Panc1 (cell line): ENCODE data around the gene PPP6R2.

Experiments
- POLR2AphosphoS5 ChIP-seq: IDR thresholded peaks from 2 replicates; pipeline ENCODE4 v1.6.1; 2012; ENCODE audit warnings: mild to moderate bottlenecking, low read depth, low read length, moderate library complexity
- SIN3A ChIP-seq: IDR thresholded peaks from 2 replicates; pipeline ENCODE4 v1.6.1; 2012; ENCODE audit warnings: low read depth, mild to moderate bottlenecking, low read length, moderate library complexity, borderline replicate concordance; ENCODE audit not compliant: insufficient read depth
- TCF7L2 ChIP-seq: IDR thresholded peaks from 2 replicates; pipeline ENCODE4 v1.6.1; 2011; ENCODE audit warnings: mild to moderate bottlenecking, low read depth, low read length, inconsistent platforms
- TF ChIP-seq, protein P1 (sequence below): fragments of 450-650 bp; IDR thresholded peaks from 2 replicates; pipeline ENCODE4 v1.5.1; 2017; ENCODE audit warnings: mild to moderate bottlenecking
- TF ChIP-seq, protein P2 (sequence below), 2 experiments: IDR thresholded peaks; 2 replicates each; pipeline ENCODE4 v1.6.1; 2011 to 2012; ENCODE audit warnings: low read depth in 2 of 2, control low read depth in 1 of 2, low read length in 1 of 2, mild to moderate bottlenecking in 1 of 2, moderate library complexity in 1 of 2; ENCODE audit not compliant: insufficient read depth in 1 of 2

DNA sequence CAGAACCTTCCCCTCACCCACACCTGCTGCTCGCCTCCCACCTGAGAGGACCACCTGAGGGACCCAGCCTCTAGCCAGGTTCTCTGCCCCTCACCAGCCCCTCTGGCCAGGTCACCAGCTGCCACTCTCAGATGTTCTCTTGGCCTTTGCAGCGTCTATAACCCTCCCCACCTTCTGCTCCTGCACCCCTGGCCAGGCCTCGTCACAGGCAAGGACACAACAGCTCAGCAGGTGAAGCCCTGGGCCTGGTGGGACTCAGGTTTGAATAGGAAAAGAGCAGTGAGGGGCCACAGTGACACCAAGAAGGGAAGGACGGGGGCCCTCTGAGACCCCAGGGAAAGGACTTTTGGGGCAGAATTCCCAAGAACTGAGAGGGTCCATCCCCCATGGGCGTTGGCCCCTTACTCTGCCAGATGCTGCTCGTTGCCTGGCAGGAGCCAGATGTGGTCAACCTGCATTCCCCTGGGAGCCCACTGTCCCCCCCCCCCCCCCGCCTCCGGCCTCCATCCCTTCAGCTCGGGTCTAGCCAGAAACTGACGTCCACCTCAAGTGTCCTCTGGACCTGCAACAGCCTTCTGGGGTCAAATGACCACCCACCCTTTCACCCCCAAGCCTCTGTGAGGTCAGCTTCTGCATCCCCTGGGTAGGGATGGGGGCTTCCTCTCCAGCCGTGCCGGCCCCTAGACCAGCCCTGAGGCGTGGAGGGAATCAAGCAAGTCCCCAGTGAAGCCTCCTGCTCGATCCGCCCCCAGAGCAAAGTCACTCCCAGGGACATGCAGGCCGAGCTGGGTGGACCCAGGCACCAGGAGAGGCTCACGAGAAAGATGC lies 103.0 kb downstream of the PPP6R2 start:
- TF ChIP-seq, protein P1, sequence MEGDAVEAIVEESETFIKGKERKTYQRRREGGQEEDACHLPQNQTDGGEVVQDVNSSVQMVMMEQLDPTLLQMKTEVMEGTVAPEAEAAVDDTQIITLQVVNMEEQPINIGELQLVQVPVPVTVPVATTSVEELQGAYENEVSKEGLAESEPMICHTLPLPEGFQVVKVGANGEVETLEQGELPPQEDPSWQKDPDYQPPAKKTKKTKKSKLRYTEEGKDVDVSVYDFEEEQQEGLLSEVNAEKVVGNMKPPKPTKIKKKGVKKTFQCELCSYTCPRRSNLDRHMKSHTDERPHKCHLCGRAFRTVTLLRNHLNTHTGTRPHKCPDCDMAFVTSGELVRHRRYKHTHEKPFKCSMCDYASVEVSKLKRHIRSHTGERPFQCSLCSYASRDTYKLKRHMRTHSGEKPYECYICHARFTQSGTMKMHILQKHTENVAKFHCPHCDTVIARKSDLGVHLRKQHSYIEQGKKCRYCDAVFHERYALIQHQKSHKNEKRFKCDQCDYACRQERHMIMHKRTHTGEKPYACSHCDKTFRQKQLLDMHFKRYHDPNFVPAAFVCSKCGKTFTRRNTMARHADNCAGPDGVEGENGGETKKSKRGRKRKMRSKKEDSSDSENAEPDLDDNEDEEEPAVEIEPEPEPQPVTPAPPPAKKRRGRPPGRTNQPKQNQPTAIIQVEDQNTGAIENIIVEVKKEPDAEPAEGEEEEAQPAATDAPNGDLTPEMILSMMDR, result no peak
- TF ChIP-seq, protein P2, sequence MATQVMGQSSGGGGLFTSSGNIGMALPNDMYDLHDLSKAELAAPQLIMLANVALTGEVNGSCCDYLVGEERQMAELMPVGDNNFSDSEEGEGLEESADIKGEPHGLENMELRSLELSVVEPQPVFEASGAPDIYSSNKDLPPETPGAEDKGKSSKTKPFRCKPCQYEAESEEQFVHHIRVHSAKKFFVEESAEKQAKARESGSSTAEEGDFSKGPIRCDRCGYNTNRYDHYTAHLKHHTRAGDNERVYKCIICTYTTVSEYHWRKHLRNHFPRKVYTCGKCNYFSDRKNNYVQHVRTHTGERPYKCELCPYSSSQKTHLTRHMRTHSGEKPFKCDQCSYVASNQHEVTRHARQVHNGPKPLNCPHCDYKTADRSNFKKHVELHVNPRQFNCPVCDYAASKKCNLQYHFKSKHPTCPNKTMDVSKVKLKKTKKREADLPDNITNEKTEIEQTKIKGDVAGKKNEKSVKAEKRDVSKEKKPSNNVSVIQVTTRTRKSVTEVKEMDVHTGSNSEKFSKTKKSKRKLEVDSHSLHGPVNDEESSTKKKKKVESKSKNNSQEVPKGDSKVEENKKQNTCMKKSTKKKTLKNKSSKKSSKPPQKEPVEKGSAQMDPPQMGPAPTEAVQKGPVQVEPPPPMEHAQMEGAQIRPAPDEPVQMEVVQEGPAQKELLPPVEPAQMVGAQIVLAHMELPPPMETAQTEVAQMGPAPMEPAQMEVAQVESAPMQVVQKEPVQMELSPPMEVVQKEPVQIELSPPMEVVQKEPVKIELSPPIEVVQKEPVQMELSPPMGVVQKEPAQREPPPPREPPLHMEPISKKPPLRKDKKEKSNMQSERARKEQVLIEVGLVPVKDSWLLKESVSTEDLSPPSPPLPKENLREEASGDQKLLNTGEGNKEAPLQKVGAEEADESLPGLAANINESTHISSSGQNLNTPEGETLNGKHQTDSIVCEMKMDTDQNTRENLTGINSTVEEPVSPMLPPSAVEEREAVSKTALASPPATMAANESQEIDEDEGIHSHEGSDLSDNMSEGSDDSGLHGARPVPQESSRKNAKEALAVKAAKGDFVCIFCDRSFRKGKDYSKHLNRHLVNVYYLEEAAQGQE (IDR thresholded peaks at IDR 0.05; ENCODE audit: insufficient read depth in 1 of 2, low read depth in 2 of 2, low read length in 1 of 2), result no peak
- TF ChIP-seq POLR2AphosphoS5 (no peak; the same call in 1 of the 2 replicates), TCF7L2 (no peak), SIN3A (no peak)
